Measurements from ENCODE around the gene OBP2B. TPM values are rescaled to one million over a fixed set of nuclear protein-coding genes. Genes with fewer than 3 reads are reported as not detected.
A peak's percentile ranks its signal among the peaks of the same experiment; 100 is the strongest.

Gene OBP2B
- total RNA-seq, 2 donors from 2014 or later = not detected

GRCh38 chr9:133162861-133163503, 46.1 kb downstream of the OBP2B start:
- Histone ChIP-seq H3K4me3 (peak overlapping the region; percentile 53 to 75), H3K4me1 (peaks cover 0 to 34% of the 10 kb centered on the region in 2 donors), H3K27ac (peak overlapping the region; percentile 75 to 80), H3K27me3 (no peaks in the 10 kb centered on the region), H3K9me3 (no peaks in the 10 kb centered on the region), H3K36me3 (peaks cover 3% of the 10 kb centered on the region)
- TF ChIP-seq CTCF (IDR thresholded peaks at IDR 0.05) = no peak
- no peak for DNase-seq (ENCODE audit: low spot score)

GRCh38 chr9:133161547-133161950, 47.5 kb downstream of the OBP2B start:
- no peak overlapping the region for H3K4me3 ChIP-seq
- peaks cover 0 to 34% of the 10 kb centered on the region in 2 donors for H3K4me1 ChIP-seq
- no peaks in the 10 kb centered on the region for H3K27me3 ChIP-seq
- H3K9me3 ChIP-seq = no peaks in the 10 kb centered on the region
- H3K36me3 ChIP-seq = peaks cover 3% of the 10 kb centered on the region
- peak overlapping the region; percentile 11 to 40 for H3K27ac ChIP-seq
- TF ChIP-seq CTCF (IDR thresholded peaks at IDR 0.05) = no peak
- DNase-seq (ENCODE audit: low spot score) = no peak

GRCh38 chr9:133160742-133161546, 48.1 kb downstream of the OBP2B start:
- no peak overlapping the region for H3K4me3 ChIP-seq
- DNase-seq (ENCODE audit: low spot score) = peak; percentile 86
- H3K27me3 ChIP-seq = no peaks in the 10 kb centered on the region
- peak overlapping the region; percentile 32 to 40 for H3K27ac ChIP-seq
- no peaks in the 10 kb centered on the region for H3K9me3 ChIP-seq
- TF ChIP-seq CTCF (IDR thresholded peaks at IDR 0.05) = peak; percentile 63 to 80
- peaks cover 3% of the 10 kb centered on the region for H3K36me3 ChIP-seq
- peaks cover 0 to 34% of the 10 kb centered on the region in 2 donors for H3K4me1 ChIP-seq

GRCh38 chr9:133158695-133159094, 50.4 kb downstream of the OBP2B start:
- H3K36me3 ChIP-seq = peaks cover 3% of the 10 kb centered on the region
- no peak for TF ChIP-seq CTCF (IDR thresholded peaks at IDR 0.05)
- no peak overlapping the region for H3K27ac ChIP-seq
- DNase-seq (ENCODE audit: low spot score) = no peak
- H3K4me1 ChIP-seq = peaks cover 0 to 24% of the 10 kb centered on the region in 2 donors
- no peak overlapping the region for H3K4me3 ChIP-seq
- H3K27me3 ChIP-seq = no peaks in the 10 kb centered on the region
- no peaks in the 10 kb centered on the region for H3K9me3 ChIP-seq

Other genes with a start within 250 kb of the OBP2B start
- gene GFI1B, start 230.6 kb downstream of the OBP2B start, total RNA-seq = under 1 TPM in 1 of 2 donors, not detected in 1; 0.35 TPM
- 10 to 100 TPM; 30.5 to 31.1 TPM for gene GTF3C5, start 178.3 kb downstream of the OBP2B start, total RNA-seq
- gene CEL, start 147.3 kb downstream of the OBP2B start, total RNA-seq = 1 to 10 TPM in 1 of 2 donors, under 1 TPM in 1; 0.94 to 1.9 TPM
- 10 to 100 TPM; 26.7 to 30.1 TPM for gene RALGDS, start 88.0 kb downstream of the OBP2B start, total RNA-seq
- 10 to 100 TPM; 15.5 to 16.8 TPM for gene GBGT1, start 45.3 kb downstream of the OBP2B start, total RNA-seq
- gene ABO, start 66.0 kb upstream of the OBP2B start, total RNA-seq = 1 to 10 TPM; 1.1 to 2.5 TPM
- 10 to 100 TPM in 1 of 2 donors, 1 to 10 TPM in 1; 8.2 to 13.6 TPM for gene SURF6, start 126.9 kb upstream of the OBP2B start, total RNA-seq
- gene MED22, start 138.9 kb upstream of the OBP2B start, total RNA-seq = 10 to 100 TPM; 15.1 to 24.6 TPM
- gene RPL7A, start 139.0 kb upstream of the OBP2B start, total RNA-seq = 1,000 to 10,000 TPM in 1 of 2 donors, 100 to 1,000 TPM in 1; 739 to 1,208 TPM
- gene SURF1, start 147.2 kb upstream of the OBP2B start, total RNA-seq = 10 to 100 TPM; 41.5 to 58.6 TPM
- gene SURF2, start 147.3 kb upstream of the OBP2B start, total RNA-seq = 10 to 100 TPM; 18.1 to 45.9 TPM
- 100 to 1,000 TPM in 1 of 2 donors, 10 to 100 TPM in 1; 96.0 to 124 TPM for gene SURF4, start 166.8 kb upstream of the OBP2B start, total RNA-seq
- gene STKLD1, start 167.1 kb upstream of the OBP2B start, total RNA-seq = under 1 TPM in 1 of 2 donors, not detected in 1; 0.90 TPM
- 10 to 100 TPM; 13.4 to 13.8 TPM for gene REXO4, start 208.8 kb upstream of the OBP2B start, total RNA-seq
- gene ADAMTS13, start 213.1 kb upstream of the OBP2B start, total RNA-seq = 1 to 10 TPM; 2.0 to 2.4 TPM